CD14-positive monocyte (primary cell): Measurements from ENCODE around the gene SEC24C. TPM values are rescaled to one million over a fixed set of nuclear protein-coding genes. Genes with fewer than 3 reads are reported as not detected.

Source experiments
- DNase-seq, 3 donors: peaks; one replicate each; pipeline ENCODE4 v3.0.0-alpha.2; 2011 to 2022
- H2AFZ ChIP-seq: 2 replicates; pipeline ENCODE4 v1.6.0; 2012; ENCODE audit warnings: mild to moderate bottlenecking, low read depth, low read length, inconsistent platforms; ENCODE audit not compliant: insufficient read depth, poor library complexity, severe bottlenecking
- H3K27ac ChIP-seq, 2 donors: 1 replicate in 1 of 2; 2 replicates in 1 of 2; pipeline ENCODE4 v1.5.1; 2012 to 2013; ENCODE audit warnings: low read length in 2 of 2, control low read depth in 1 of 2, inconsistent platforms in 1 of 2, low read depth in 1 of 2, mild to moderate bottlenecking in 1 of 2
- H3K27me3 ChIP-seq, 2 donors: one replicate each; pipeline versions ENCODE4 v1.6.0 to v1.6.1; 2011 to 2013; ENCODE audit warnings: low read length in 2 of 2; ENCODE audit not compliant: control insufficient read depth in 2 of 2, insufficient read depth in 2 of 2
- H3K36me3 ChIP-seq, 2 donors: replicated peaks in 1 of 2; 1 replicate in 1 of 2; 2 replicates in 1 of 2; pipeline versions ENCODE4 v1.5.1 to v1.6.1; 2012 to 2013; ENCODE audit warnings: low read length in 2 of 2, control low read depth in 1 of 2, inconsistent platforms in 1 of 2, mild to moderate bottlenecking in 1 of 2; ENCODE audit not compliant: insufficient read depth in 2 of 2, control insufficient read depth in 1 of 2
- H3K4me1 ChIP-seq, 2 donors: 1 replicate in 1 of 2; 2 replicates in 1 of 2; pipeline versions ENCODE4 v1.5.1 to v1.6.1; 2012 to 2013; ENCODE audit warnings: low read length in 2 of 2, control low read depth in 1 of 2, inconsistent platforms in 1 of 2, mild to moderate bottlenecking in 1 of 2, moderate library complexity in 1 of 2; ENCODE audit not compliant: insufficient read depth in 2 of 2, control insufficient read depth in 1 of 2
- H3K4me2 ChIP-seq: replicated peaks from 2 replicates; pipeline ENCODE3; 2012; ENCODE audit warnings: low read length, moderate library complexity, mild to moderate bottlenecking; ENCODE audit not compliant: poor library complexity, severe bottlenecking; ENCODE audit errors: extremely low read depth
- H3K4me3 ChIP-seq, 3 experiments: fragments of 200-600 bp in 1 of 3; sonication (generic) in 1 of 3; replicated peaks in 1 of 3; 1 replicate in 2 of 3; 2 replicates in 1 of 3; pipeline ENCODE4 v1.5.1; 2011 to 2013; ENCODE audit warnings: low read length in 3 of 3, mild to moderate bottlenecking in 3 of 3, control low read depth in 2 of 3, low read depth in 2 of 3, inconsistent platforms in 1 of 3, moderate library complexity in 1 of 3
- H3K79me2 ChIP-seq: 2 replicates; pipeline ENCODE4 v1.6.0; 2012; ENCODE audit warnings: mild to moderate bottlenecking, control low read depth, inconsistent platforms, low read length, moderate library complexity; ENCODE audit not compliant: insufficient read depth
- H3K9ac ChIP-seq: 2 replicates; pipeline ENCODE4 v1.6.0; 2017; ENCODE audit warnings: low read length, mild to moderate bottlenecking; ENCODE audit not compliant: insufficient read depth, poor library complexity, severe bottlenecking
- H3K9me3 ChIP-seq, 2 donors: replicated peaks in 1 of 2; 1 replicate in 1 of 2; 2 replicates in 1 of 2; pipeline versions ENCODE4 v1.5.1 to v1.6.1; 2012 to 2013; ENCODE audit warnings: low read length in 2 of 2, control low read depth in 1 of 2; ENCODE audit not compliant: control insufficient read depth in 1 of 2, insufficient read depth in 1 of 2
- H4K20me1 ChIP-seq: 2 replicates; pipeline ENCODE4 v1.6.0; 2012; ENCODE audit warnings: mild to moderate bottlenecking, low read length, control low read depth, moderate library complexity; ENCODE audit not compliant: insufficient read depth
- H3K27ac Mint-ChIP-seq, 7 donors: one replicate each; pipeline ENCODE4 v1.8.0; 2020; ENCODE audit warnings: mild to moderate bottlenecking in 7 of 7, mixed read lengths in 7 of 7, moderate library complexity in 6 of 7, inconsistent platforms in 2 of 7
- H3K27me3 Mint-ChIP-seq, 3 donors: one replicate each; pipeline ENCODE4 v1.8.0; 2021 to 2022; ENCODE audit warnings: low read depth in 3 of 3, mild to moderate bottlenecking in 3 of 3, mixed read lengths in 3 of 3, moderate library complexity in 3 of 3, inconsistent platforms in 1 of 3
- H3K36me3 Mint-ChIP-seq, 2 donors: one replicate each; pipeline ENCODE4 v1.8.0; 2020; ENCODE audit warnings: mixed read lengths in 2 of 2, inconsistent platforms in 1 of 2, mild to moderate bottlenecking in 1 of 2
- H3K4me1 Mint-ChIP-seq: one replicate; pipeline ENCODE4 v1.8.0; 2020; ENCODE audit warnings: mild to moderate bottlenecking, mixed read lengths
- H3K4me3 Mint-ChIP-seq, 2 donors: one replicate each; pipeline ENCODE4 v1.8.0; 2020; ENCODE audit warnings: mild to moderate bottlenecking in 2 of 2, mixed read lengths in 2 of 2, moderate library complexity in 1 of 2
- H3K9me3 Mint-ChIP-seq, 7 donors: one replicate each; pipeline ENCODE4 v1.8.0; 2020 to 2022; ENCODE audit warnings: mixed read lengths in 7 of 7, mild to moderate bottlenecking in 6 of 7, moderate library complexity in 6 of 7, inconsistent platforms in 2 of 7
- CTCF ChIP-seq: fragments of 200-600 bp; IDR thresholded peaks from one replicate; pipeline ENCODE4 v1.8.0; 2022; ENCODE audit warnings: antibody characterized with exemption, mild to moderate bottlenecking
- WGBS: methylation state at CpG from one replicate; pipeline ENCODE4 v1.1.5; 2013; ENCODE audit warnings: missing lambda C conversion rate; ENCODE audit not compliant: insufficient coverage; 5-methylcytosine and 5-hydroxymethylcytosine counted together
- intact Hi-C, 2 donors: fragments of 100-400 bp; cut with micrococcal nuclease; formaldehyde crosslinking; loops; one replicate each; pipeline versions ENCODE4 v1.15.0 to v1.15.1; 2023
- polyA plus RNA-seq, 3 donors: library from polyadenylated mRNA; depleted of rRNA in 1 of 3; unstranded in 2 of 3; stranded (reverse) in 1 of 3; fragments of 300-500 nt in 2 of 3; fragments of >200 nt in 1 of 3; fragmentation: Illumina TruSeq in 2 of 3; gene quantifications; 1 replicate in 2 of 3; 2 replicates in 1 of 3; pipeline ENCODE4 v1.2.3, GENCODE V29; 2012 to 2021

SEC24C gene
- polyA plus RNA-seq, 3 donors, result 25.7 to 65.8 (median 44.8) TPM

- Mint-ChIP-seq H3K27ac (peak overlapping the region in 5 of 7 donors; percentile 14 to 75 (median 38)), H3K4me3 (no peak overlapping the region), H3K9me3 (peaks cover 0 to 2% (median 0%) of the 10 kb centered on the region in 7 donors), H3K27me3 (no peaks in the 10 kb centered on the region), H3K36me3 (peaks cover 62 to 69% of the 10 kb centered on the region in 2 donors), H3K4me1 (peaks cover 28% of the 10 kb centered on the region)
- Histone ChIP-seq H3K9ac (no peak overlapping the region), H3K79me2 (peaks cover 9% of the 10 kb centered on the region), H3K36me3 (peaks cover 64 to 73% of the 10 kb centered on the region in 2 donors), H3K9me3 (no peaks in the 10 kb centered on the region), H2AFZ (no peak overlapping the region), H3K4me1 (peaks cover 20 to 26% of the 10 kb centered on the region in 2 donors), H3K4me2 (no peak overlapping the region), H3K4me3 (no peak overlapping the region), H3K27ac (peak overlapping the region in 1 of 2 donors; percentile 7), H3K27me3 (no peaks in the 10 kb centered on the region), H4K20me1 (peaks cover 11% of the 10 kb centered on the region)
- intact Hi-C loops, result no loop called here
- TF ChIP-seq CTCF, result no peak
- DNase-seq, result no peak
- WGBS, result 92% methylated on average over 10 of the region's 11 CpGs
Observed at GRCh38 chr10:73768881-73769280, 24.7 kb downstream of the SEC24C start.

- Histone ChIP-seq H3K4me2 (no peak overlapping the region), H4K20me1 (peaks cover 16% of the 10 kb centered on the region), H3K27ac (peak overlapping the region in 1 of 2 donors; percentile 38), H3K4me3 (no peak overlapping the region), H3K9ac (no peak overlapping the region), H3K79me2 (peaks cover 14% of the 10 kb centered on the region), H3K36me3 (peaks cover 62 to 68% of the 10 kb centered on the region in 2 donors), H2AFZ (no peak overlapping the region), H3K4me1 (peaks cover 25 to 31% of the 10 kb centered on the region in 2 donors), H3K27me3 (no peaks in the 10 kb centered on the region), H3K9me3 (no peaks in the 10 kb centered on the region)
- Mint-ChIP-seq H3K4me1 (peaks cover 32% of the 10 kb centered on the region), H3K27me3 (no peaks in the 10 kb centered on the region), H3K4me3 (no peak overlapping the region), H3K36me3 (peaks cover 57 to 64% of the 10 kb centered on the region in 2 donors), H3K9me3 (peaks cover 0 to 2% (median 0%) of the 10 kb centered on the region in 7 donors), H3K27ac (peak overlapping the region in 3 of 7 donors; percentile 31 to 84 (median 31))
- DNase-seq, result no peak
- intact Hi-C loops, result no loop called here
- whole genome bisulfite sequencing, result 96% methylated on average over 4 of the region's 5 CpGs
- no peak for TF ChIP-seq CTCF
Observed at GRCh38 chr10:73769396-73769795, 25.2 kb downstream of the SEC24C start.
